GM06990 (cell line): ENCODE data around the gene POMC.
A peak's percentile ranks its signal among the peaks of the same experiment; 100 is the strongest.
"Not testable (repeated sequence)": the region's sequence is repeated elsewhere in the genome, so short reads cannot be mapped to it uniquely, and the experiment has no call there.

Experiments
- DNase-seq: peaks from one replicate; pipeline ENCODE4 v3.0.0-alpha.2; 2011; ENCODE audit not compliant: insufficient read length; ENCODE audit errors: extremely low read depth
- H3K27me3 ChIP-seq: replicated peaks from 2 replicates; pipeline ENCODE4 v1.6.0; 2011; ENCODE audit warnings: low read length; ENCODE audit not compliant: control insufficient read depth, insufficient read depth
- H3K36me3 ChIP-seq: 2 replicates; pipeline ENCODE4 v1.5.1; 2011; ENCODE audit warnings: low read length; ENCODE audit not compliant: control insufficient read depth, insufficient read depth
- H3K4me3 ChIP-seq: replicated peaks from 2 replicates; pipeline ENCODE4 v1.5.1; 2011; ENCODE audit warnings: low read depth, mild to moderate bottlenecking, control low read depth, low read length
- CTCF ChIP-seq: IDR thresholded peaks from 2 replicates; pipeline ENCODE4 v1.5.1; 2011; ENCODE audit warnings: low read length, control low read depth, mild to moderate bottlenecking, inconsistent platforms; ENCODE audit not compliant: insufficient read depth, poor library complexity, severe bottlenecking

Gene POMC

GRCh38 chr2:25168256-25169072 is at the start of gene POMC:
TSS of gene POMC (minus strand) at chr2:25168580. CDS start at chr2:25164772, 3,808 bp downstream.
- TF ChIP-seq CTCF = no peak
- peak; percentile 43 for DNase-seq
- H3K36me3 ChIP-seq = no peaks in the 10 kb centered on the region
- H3K27me3 ChIP-seq = no peaks in the 10 kb centered on the region; the same call in none of the 2 replicates
- H3K4me3 ChIP-seq = peak within 1 kb of the TSS; percentile 54

- Histone ChIP-seq H3K4me3 (no peak overlapping the region), H3K27me3 (no peaks in the 10 kb centered on the region), H3K36me3 (no peaks in the 10 kb centered on the region)
- DNase-seq = no peak
- TF ChIP-seq CTCF = no peak
Observed at GRCh38 chr2:25218100-25218499, 49.7 kb upstream of the POMC start.

- Histone ChIP-seq H3K4me3 (peak overlapping the region; percentile 63), H3K36me3 (no peaks in the 10 kb centered on the region), H3K27me3 (no peaks in the 10 kb centered on the region)
- DNase-seq = peak; percentile 91
- TF ChIP-seq CTCF = no peak
Observed at GRCh38 chr2:25215948-25216679, 47.7 kb upstream of the POMC start.

GRCh38 chr2:25215232-25215631 is 46.9 kb upstream of the POMC start:
- no peaks in the 10 kb centered on the region for H3K27me3 ChIP-seq
- H3K4me3 ChIP-seq = no peak overlapping the region
- no peak for TF ChIP-seq CTCF
- DNase-seq = no peak
- no peaks in the 10 kb centered on the region for H3K36me3 ChIP-seq

- TF ChIP-seq CTCF = no peak
- H3K36me3 ChIP-seq = no peaks in the 10 kb centered on the region
Observed at GRCh38 chr2:25213229-25213628, 44.8 kb upstream of the POMC start.

GRCh38 chr2:25210923-25211322 is 42.5 kb upstream of the POMC start:
- H3K4me3 ChIP-seq, DNase-seq, H3K36me3 ChIP-seq, H3K27me3 ChIP-seq: not testable (repeated sequence)

More at GRCh38 chr2:25213229-25213628, 44.8 kb upstream of the POMC start:
- H3K4me3 ChIP-seq = no peak overlapping the region
- DNase-seq = no peak
- H3K27me3 ChIP-seq = no peaks in the 10 kb centered on the region
